Stimulated activated CD8-positive, alpha-beta memory T cell treated with anti-CD3 and anti-CD28 coated beads, Interleukin-7, amount 100 ng/mL, for 48 hours (primary cell): ENCODE results near the gene KRTAP15-1.

Experiments used
- DNase-seq, 2 donors: peaks; one replicate each; pipeline ENCODE4 v3.0.0-alpha.2; 2020; ENCODE audit warnings: low read depth in 1 of 2; ENCODE audit errors: extremely low read depth in 1 of 2

KRTAP15-1 gene

GRCh38 chr21:30486180-30486579 is 46.1 kb downstream of the KRTAP15-1 start:
- DNase-seq, result no peak

GRCh38 chr21:30487336-30487735 is 47.3 kb downstream of the KRTAP15-1 start, which contains the start of gene KRTAP19-2:
TSS of gene KRTAP19-2 (minus strand) at chr21:30487436. CDS start at chr21:30487348, 88 bp downstream.
- DNase-seq, result no peak
